Measurements from ENCODE around the gene CAMK1. TPM values are rescaled to one million over a fixed set of nuclear protein-coding genes. Genes with fewer than 3 reads are reported as not detected.

CAMK1 gene
- total RNA-seq, 1 donor from 2014 or later, result 19.3 TPM

- no peak overlapping the region for H3K27ac Mint-ChIP-seq (ENCODE audit: unreplicated experiment)
- H3K27me3 Mint-ChIP-seq (ENCODE audit: low read depth), result no peaks in the 10 kb centered on the region
- peaks cover 20% of the 10 kb centered on the region for H3K36me3 Mint-ChIP-seq (ENCODE audit: low read depth)
- H3K9me3 Mint-ChIP-seq (ENCODE audit: low read depth), result no peaks in the 10 kb centered on the region
- H3K4me3 Mint-ChIP-seq (ENCODE audit: unreplicated experiment), result no peak overlapping the region
- DNase-seq (ENCODE audit: low spot score), result no peak
- TF ChIP-seq, protein P1, sequence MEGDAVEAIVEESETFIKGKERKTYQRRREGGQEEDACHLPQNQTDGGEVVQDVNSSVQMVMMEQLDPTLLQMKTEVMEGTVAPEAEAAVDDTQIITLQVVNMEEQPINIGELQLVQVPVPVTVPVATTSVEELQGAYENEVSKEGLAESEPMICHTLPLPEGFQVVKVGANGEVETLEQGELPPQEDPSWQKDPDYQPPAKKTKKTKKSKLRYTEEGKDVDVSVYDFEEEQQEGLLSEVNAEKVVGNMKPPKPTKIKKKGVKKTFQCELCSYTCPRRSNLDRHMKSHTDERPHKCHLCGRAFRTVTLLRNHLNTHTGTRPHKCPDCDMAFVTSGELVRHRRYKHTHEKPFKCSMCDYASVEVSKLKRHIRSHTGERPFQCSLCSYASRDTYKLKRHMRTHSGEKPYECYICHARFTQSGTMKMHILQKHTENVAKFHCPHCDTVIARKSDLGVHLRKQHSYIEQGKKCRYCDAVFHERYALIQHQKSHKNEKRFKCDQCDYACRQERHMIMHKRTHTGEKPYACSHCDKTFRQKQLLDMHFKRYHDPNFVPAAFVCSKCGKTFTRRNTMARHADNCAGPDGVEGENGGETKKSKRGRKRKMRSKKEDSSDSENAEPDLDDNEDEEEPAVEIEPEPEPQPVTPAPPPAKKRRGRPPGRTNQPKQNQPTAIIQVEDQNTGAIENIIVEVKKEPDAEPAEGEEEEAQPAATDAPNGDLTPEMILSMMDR (IDR thresholded peaks at IDR 0.05), result no peak
- H3K4me1 Mint-ChIP-seq (ENCODE audit: low read depth), result peaks cover 30% of the 10 kb centered on the region
Measured at GRCh38 chr3:9781978-9782603, 12.3 kb upstream of the CAMK1 start.

GRCh38 chr3:9781551-9781950, 11.8 kb upstream of the CAMK1 start:
- TF ChIP-seq, protein P1 (IDR thresholded peaks at IDR 0.05), result no peak
- peaks cover 17% of the 10 kb centered on the region for H3K36me3 Mint-ChIP-seq (ENCODE audit: low read depth)
- no peaks in the 10 kb centered on the region for H3K27me3 Mint-ChIP-seq (ENCODE audit: low read depth)
- DNase-seq (ENCODE audit: low spot score), result no peak
- no peak overlapping the region for H3K27ac Mint-ChIP-seq (ENCODE audit: unreplicated experiment)
- H3K4me1 Mint-ChIP-seq (ENCODE audit: low read depth), result peaks cover 30% of the 10 kb centered on the region
- no peaks in the 10 kb centered on the region for H3K9me3 Mint-ChIP-seq (ENCODE audit: low read depth)
- H3K4me3 Mint-ChIP-seq (ENCODE audit: unreplicated experiment), result no peak overlapping the region

DNA sequence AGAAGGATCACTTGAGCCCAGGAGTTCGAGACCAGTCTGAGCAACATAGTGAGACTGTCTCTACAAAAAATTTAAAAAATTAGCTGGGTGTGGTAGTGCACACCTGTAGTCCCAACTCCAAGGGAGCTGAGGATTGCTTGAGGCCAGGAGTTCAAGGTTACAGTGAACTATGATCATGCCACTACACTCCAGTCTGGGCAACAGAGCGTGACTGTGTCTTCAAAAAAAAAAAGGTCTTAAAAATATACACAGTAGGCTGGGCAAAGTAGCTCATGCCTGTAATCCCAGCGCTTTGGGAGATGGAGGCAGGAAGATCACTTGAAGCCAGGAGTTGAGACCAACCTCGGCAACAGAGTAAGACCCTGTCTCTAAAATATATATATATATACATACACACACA, 11.2 kb upstream of the CAMK1 start:
- TF ChIP-seq, protein P1 (IDR thresholded peaks at IDR 0.05), result no peak
- Mint-ChIP-seq H3K27ac (ENCODE audit: unreplicated experiment) (no peak overlapping the region), H3K4me1 (ENCODE audit: low read depth) (peaks cover 23% of the 10 kb centered on the region), H3K9me3 (ENCODE audit: low read depth) (no peaks in the 10 kb centered on the region), H3K36me3 (ENCODE audit: low read depth) (peaks cover 13% of the 10 kb centered on the region), H3K27me3 (ENCODE audit: low read depth) (no peaks in the 10 kb centered on the region), H3K4me3 (ENCODE audit: unreplicated experiment) (no peak overlapping the region)
- no peak for DNase-seq (ENCODE audit: low spot score)

GRCh38 chr3:9780458-9780812, 10.7 kb upstream of the CAMK1 start:
- H3K27ac Mint-ChIP-seq (ENCODE audit: unreplicated experiment), result no peak overlapping the region
- no peak overlapping the region for H3K4me3 Mint-ChIP-seq (ENCODE audit: unreplicated experiment)
- peaks cover 18% of the 10 kb centered on the region for H3K4me1 Mint-ChIP-seq (ENCODE audit: low read depth)
- DNase-seq (ENCODE audit: low spot score), result no peak
- H3K9me3 Mint-ChIP-seq (ENCODE audit: low read depth), result no peaks in the 10 kb centered on the region
- no peaks in the 10 kb centered on the region for H3K27me3 Mint-ChIP-seq (ENCODE audit: low read depth)
- H3K36me3 Mint-ChIP-seq (ENCODE audit: low read depth), result peaks cover 13% of the 10 kb centered on the region
- TF ChIP-seq, protein P1 (IDR thresholded peaks at IDR 0.05), result no peak

DNA sequence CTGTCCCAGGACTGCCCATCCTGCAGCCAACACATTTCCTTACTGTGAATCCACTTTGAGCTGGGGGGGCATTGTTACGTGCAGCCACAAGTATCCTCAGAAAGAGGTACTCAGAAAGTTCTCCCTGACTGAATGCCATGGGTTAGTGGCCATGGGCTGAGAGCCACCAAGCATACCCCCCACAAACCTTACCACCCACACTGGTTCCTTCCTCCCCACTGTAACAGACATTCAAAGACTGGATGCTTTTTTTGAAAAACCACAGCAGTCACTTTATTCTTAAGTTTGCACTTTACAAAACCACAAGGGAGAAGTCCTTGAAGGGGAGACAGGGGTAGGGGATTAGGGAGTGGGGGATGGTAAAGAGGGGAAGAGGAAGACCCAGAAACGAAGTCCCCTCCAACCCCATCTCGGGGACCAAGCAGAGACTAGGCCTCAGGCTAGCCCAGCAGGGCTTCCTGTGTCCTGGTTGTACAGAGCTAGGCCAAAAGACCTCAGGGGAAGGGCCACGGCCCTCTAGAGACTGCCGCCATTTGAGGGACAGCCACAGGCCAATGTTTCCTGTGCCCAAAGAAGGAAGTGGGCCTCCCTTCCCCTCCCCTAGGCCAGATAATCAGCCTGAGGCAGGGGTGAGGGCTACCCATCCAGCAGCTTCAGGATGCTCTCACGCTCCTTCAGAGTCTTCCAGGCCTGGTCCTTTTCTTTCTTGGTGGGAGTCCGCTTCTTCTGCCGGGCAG, 10.1 kb upstream of the CAMK1 start:
- Mint-ChIP-seq H3K36me3 (ENCODE audit: low read depth) (peaks cover 13% of the 10 kb centered on the region), H3K4me3 (ENCODE audit: unreplicated experiment) (no peak overlapping the region), H3K9me3 (ENCODE audit: low read depth) (no peaks in the 10 kb centered on the region), H3K27me3 (ENCODE audit: low read depth) (no peaks in the 10 kb centered on the region), H3K27ac (ENCODE audit: unreplicated experiment) (no peak overlapping the region), H3K4me1 (ENCODE audit: low read depth) (peaks cover 13% of the 10 kb centered on the region)
- no peak for DNase-seq (ENCODE audit: low spot score)
- TF ChIP-seq, protein P1 (IDR thresholded peaks at IDR 0.05), result no peak

All from chondrocyte (in vitro differentiated cells).